ENCODE measurements around the gene ZNF577.
A peak's percentile ranks its signal among the peaks of the same experiment; 100 is the strongest.
"Not testable (repeated sequence)": the region's sequence is repeated elsewhere in the genome, so short reads cannot be mapped to it uniquely, and the experiment has no call there.

Gene ZNF577

GRCh38 chr19:51906108-51906507 lies 18.4 kb upstream of the ZNF577 start:
- 59% methylated on average over 9 of the region's 9 CpGs for WGBS
- peaks cover 22% of the 10 kb centered on the region for H3K36me3 ChIP-seq (ENCODE audit: insufficient read depth, low read length)
- H3K27ac ChIP-seq (ENCODE audit: low read depth, low read length) = peak overlapping the region; percentile 96
- not testable (repeated sequence) for H3K27me3 ChIP-seq (ENCODE audit: insufficient read depth, low read length)
- H3K9ac ChIP-seq (ENCODE audit: low read depth, low read length) = peak overlapping the region; percentile 82
- peaks cover 28% of the 10 kb centered on the region for H3K9me3 ChIP-seq (ENCODE audit: insufficient read depth, low read depth, low read length)
- H3K4me1 ChIP-seq (ENCODE audit: insufficient read depth, low read length) = peaks cover 42% of the 10 kb centered on the region
- H3K4me3 ChIP-seq (ENCODE audit: low read length) = peak overlapping the region; percentile 63

DNA sequence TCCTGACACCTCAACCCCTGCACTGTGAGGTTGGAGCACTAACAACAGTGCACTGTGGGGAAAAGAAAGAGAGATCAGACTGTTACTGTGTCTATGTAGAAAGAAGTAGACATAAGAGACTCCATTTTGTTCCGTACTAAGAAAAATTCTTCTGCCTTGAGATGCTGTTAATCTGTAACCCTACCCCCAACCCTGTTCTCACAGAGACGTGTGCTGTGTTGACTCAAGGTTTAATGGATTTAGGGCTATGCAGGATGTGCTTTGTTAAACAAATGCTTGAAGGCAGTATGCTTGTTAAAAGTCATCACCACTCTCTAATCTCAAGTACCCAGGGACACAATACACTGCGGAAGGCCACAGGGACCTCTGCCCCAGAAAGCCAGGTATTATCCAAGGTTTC lies 17.9 kb upstream of the ZNF577 start:
- Histone ChIP-seq H3K9me3 (ENCODE audit: insufficient read depth, low read depth, low read length) (peaks cover 29% of the 10 kb centered on the region), H3K27ac (ENCODE audit: low read depth, low read length) (peak overlapping the region; percentile 96), H3K36me3 (ENCODE audit: insufficient read depth, low read length) (peaks cover 26% of the 10 kb centered on the region), H3K9ac (ENCODE audit: low read depth, low read length) (peak overlapping the region; percentile 86), H3K4me1 (ENCODE audit: insufficient read depth, low read length) (peaks cover 42% of the 10 kb centered on the region), H3K4me3 (ENCODE audit: low read length) (peak overlapping the region; percentile 63)
- not testable (repeated sequence) for H3K27me3 ChIP-seq (ENCODE audit: insufficient read depth, low read length)
- 58% methylated on average over 2 of the region's 3 CpGs for WGBS

GRCh38 chr19:51905206-51905605 lies 17.5 kb upstream of the ZNF577 start:
- Histone ChIP-seq H3K36me3 (ENCODE audit: insufficient read depth, low read length) (peaks cover 31% of the 10 kb centered on the region), H3K4me3 (ENCODE audit: low read length) (peak overlapping the region; percentile 63), H3K9ac (ENCODE audit: low read depth, low read length) (peak overlapping the region; percentile 86), H3K4me1 (ENCODE audit: insufficient read depth, low read length) (peaks cover 41% of the 10 kb centered on the region), H3K27ac (ENCODE audit: low read depth, low read length) (peak overlapping the region; percentile 96), H3K9me3 (ENCODE audit: insufficient read depth, low read depth, low read length) (peaks cover 32% of the 10 kb centered on the region), H3K27me3 (ENCODE audit: insufficient read depth, low read length) (no peaks in the 10 kb centered on the region)
- WGBS = no CpG with 5 or more reads among the region's 3 CpGs

- peaks cover 37% of the 10 kb centered on the region for H3K36me3 ChIP-seq (ENCODE audit: insufficient read depth, low read length)
- H3K9ac ChIP-seq (ENCODE audit: low read depth, low read length) = peak within 1 kb of the TSS; percentile 86
- peaks cover 35% of the 10 kb centered on the region for H3K9me3 ChIP-seq (ENCODE audit: insufficient read depth, low read depth, low read length)
- WGBS = under 1% methylated on average over 43 of the region's 43 CpGs
- peaks cover 37% of the 10 kb centered on the region for H3K4me1 ChIP-seq (ENCODE audit: insufficient read depth, low read length)
- peak within 1 kb of the TSS; percentile 63 for H3K4me3 ChIP-seq (ENCODE audit: low read length)
- H3K27ac ChIP-seq (ENCODE audit: low read depth, low read length) = peak within 1 kb of the TSS; percentile 96
- H3K27me3 ChIP-seq (ENCODE audit: insufficient read depth, low read length) = no peaks in the 10 kb centered on the region
These were observed 16.8 kb upstream of the ZNF577 start, which contains the start of gene ZNF649 for GRCh38 chr19:51904331-51905165. ZNF649 (minus strand) TSS chr19:51905017; CDS start chr19:51900107, 4,910 bp downstream.

DNA sequence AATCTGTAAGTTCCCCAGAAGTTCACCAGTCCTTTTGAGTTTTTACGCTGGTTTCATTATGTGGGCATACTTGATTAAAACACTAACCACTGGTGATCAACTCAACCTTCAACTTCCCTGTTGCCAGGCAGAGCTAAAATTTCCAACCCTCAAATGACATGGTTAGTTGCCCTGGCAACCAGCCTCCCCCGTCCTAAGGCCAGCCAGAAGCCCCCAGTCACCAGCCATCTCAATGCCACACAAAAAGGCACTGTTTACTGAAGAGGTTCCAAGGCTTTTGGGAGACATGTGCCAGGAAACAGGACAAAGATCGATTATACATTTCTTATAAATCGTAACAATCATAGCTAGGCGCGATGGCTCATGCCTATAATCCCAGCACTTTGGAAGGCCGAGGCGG lies 15.4 kb upstream of the ZNF577 start:
- Histone ChIP-seq H3K27me3 (ENCODE audit: insufficient read depth, low read length) (no peaks in the 10 kb centered on the region), H3K4me3 (ENCODE audit: low read length) (peak overlapping the region; percentile 63), H3K4me1 (ENCODE audit: insufficient read depth, low read length) (peaks cover 29% of the 10 kb centered on the region), H3K27ac (ENCODE audit: low read depth, low read length) (peak overlapping the region; percentile 18; the same call in 1 of the 2 replicates), H3K9ac (ENCODE audit: low read depth, low read length) (peak overlapping the region; percentile 86), H3K9me3 (ENCODE audit: insufficient read depth, low read depth, low read length) (peaks cover 48% of the 10 kb centered on the region), H3K36me3 (ENCODE audit: insufficient read depth, low read length) (peaks cover 51% of the 10 kb centered on the region)
- WGBS = 79% methylated on average over 8 of the region's 8 CpGs

DNA sequence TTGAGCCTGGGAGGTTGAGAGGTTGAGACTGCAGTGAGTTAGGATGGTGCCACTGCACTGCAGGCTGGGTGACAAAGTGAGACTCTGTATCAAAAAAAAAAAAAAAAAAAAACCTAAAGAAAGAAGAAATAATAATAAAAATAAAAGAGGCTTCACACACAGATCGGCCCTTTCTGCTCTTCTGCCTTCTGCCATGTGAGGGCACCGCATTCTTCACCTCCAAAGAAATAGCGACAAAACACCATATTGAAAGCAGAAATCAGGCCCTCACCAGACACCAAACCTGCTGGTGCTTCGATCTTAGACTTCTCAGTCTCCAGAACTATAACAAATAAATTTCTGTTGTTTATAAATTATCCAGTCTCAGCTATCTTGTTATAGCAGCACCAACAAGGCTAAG lies 14.1 kb upstream of the ZNF577 start:
- H3K27me3 ChIP-seq (ENCODE audit: insufficient read depth, low read length) = no peaks in the 10 kb centered on the region
- peaks cover 64% of the 10 kb centered on the region for H3K36me3 ChIP-seq (ENCODE audit: insufficient read depth, low read length)
- H3K27ac ChIP-seq (ENCODE audit: low read depth, low read length) = 0 out of 2 replicates have a peak overlapping the region, but pooled peaks have one; percentile 20
- 95% methylated on average over 4 of the region's 4 CpGs for WGBS
- H3K4me1 ChIP-seq (ENCODE audit: insufficient read depth, low read length) = peaks cover 24% of the 10 kb centered on the region
- no peak overlapping the region for H3K9ac ChIP-seq (ENCODE audit: low read depth, low read length)
- peak overlapping the region; percentile 63 for H3K4me3 ChIP-seq (ENCODE audit: low read length)
- peaks cover 60% of the 10 kb centered on the region for H3K9me3 ChIP-seq (ENCODE audit: insufficient read depth, low read depth, low read length)

DNA sequence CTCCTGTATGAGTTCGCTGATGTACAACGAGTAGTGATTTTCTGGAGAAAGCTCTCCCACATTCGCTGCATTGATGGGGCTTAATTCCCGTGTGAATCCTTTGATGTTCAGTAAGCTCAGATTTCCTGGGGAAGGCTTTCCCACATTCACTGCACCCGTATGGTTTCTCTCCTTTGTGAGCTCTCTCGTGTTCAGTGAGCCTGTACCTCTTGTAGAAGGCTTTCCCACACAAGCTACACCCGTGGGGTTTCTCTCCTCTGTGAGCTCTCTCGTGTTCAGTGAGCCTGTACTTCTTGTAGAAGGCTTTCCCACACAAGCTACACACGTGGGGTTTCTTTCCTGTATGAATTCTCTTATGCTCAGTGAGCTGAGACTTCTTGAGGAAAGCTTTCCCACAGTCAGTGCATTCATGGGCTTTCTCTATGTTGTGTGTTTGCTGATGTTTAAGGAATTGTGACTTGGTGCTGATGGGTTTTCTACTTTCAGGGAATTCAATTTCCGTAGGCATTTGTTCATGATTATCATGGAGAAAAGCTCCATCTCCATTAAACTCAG lies 3.5 kb upstream of the ZNF577 start:
- no peaks in the 10 kb centered on the region for H3K27me3 ChIP-seq (ENCODE audit: insufficient read depth, low read length)
- no peak overlapping the region for H3K27ac ChIP-seq (ENCODE audit: low read depth, low read length)
- 0 out of 2 replicates have a peak overlapping the region, but pooled peaks have one; percentile 15 for H3K4me3 ChIP-seq (ENCODE audit: low read length)
- no peak overlapping the region for H3K9ac ChIP-seq (ENCODE audit: low read depth, low read length)
- H3K36me3 ChIP-seq (ENCODE audit: insufficient read depth, low read length) = peaks cover 89% of the 10 kb centered on the region
- WGBS = 95% methylated on average over 10 of the region's 10 CpGs
- H3K4me1 ChIP-seq (ENCODE audit: insufficient read depth, low read length) = peaks cover 11% of the 10 kb centered on the region; the same call in 1 of the 2 replicates
- peaks cover 86% of the 10 kb centered on the region for H3K9me3 ChIP-seq (ENCODE audit: insufficient read depth, low read depth, low read length)

DNA sequence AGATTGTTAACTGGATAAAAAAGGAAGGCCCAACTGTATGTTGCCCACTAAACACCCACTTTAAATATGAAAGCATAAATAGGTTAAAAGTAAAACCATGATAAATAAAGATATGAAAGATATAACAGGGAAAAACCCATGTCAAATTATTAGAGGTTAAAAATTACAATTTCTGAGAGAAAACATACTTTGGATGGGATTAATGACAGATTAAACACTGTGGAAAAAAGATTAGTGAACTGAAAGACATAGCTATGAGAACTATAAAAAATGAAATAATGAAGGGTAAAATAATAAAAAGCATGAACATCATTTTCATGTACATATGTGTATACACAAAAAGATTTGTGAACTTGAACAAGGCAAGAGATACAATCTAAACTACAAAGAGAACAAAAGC lies 2.2 kb upstream of the ZNF577 start:
- Histone ChIP-seq H3K4me3 (ENCODE audit: low read length) (no peak overlapping the region), H3K9ac (ENCODE audit: low read depth, low read length) (no peak overlapping the region), H3K9me3 (ENCODE audit: insufficient read depth, low read depth, low read length) (peaks cover 80% of the 10 kb centered on the region), H3K27ac (ENCODE audit: low read depth, low read length) (no peak overlapping the region), H3K36me3 (ENCODE audit: insufficient read depth, low read length) (peaks cover 83% of the 10 kb centered on the region), H3K27me3 (ENCODE audit: insufficient read depth, low read length) (no peaks in the 10 kb centered on the region), H3K4me1 (ENCODE audit: insufficient read depth, low read length) (peaks cover 11% of the 10 kb centered on the region; the same call in 1 of the 2 replicates)

DNA sequence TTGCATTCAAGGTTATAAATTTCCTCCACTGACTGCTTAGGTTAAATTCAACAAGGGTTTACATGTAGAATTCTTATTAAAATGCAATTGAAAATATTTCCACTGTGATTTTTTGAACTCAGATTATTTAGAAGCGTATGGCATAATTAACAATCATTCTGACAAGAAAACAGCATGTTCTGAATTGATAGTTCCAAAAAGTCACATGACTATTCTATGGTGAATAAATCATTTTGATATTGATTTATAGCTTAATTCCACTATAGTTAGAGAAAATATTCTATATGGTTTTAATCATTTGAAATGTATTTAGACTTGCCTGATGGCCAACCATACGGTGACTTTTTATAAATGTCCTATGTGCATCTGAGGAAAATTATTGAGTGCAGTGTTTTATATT lies 3.0 kb downstream of the ZNF577 start:
- Histone ChIP-seq H3K4me1 (ENCODE audit: insufficient read depth, low read length) (peaks cover 11% of the 10 kb centered on the region), H3K27ac (ENCODE audit: low read depth, low read length) (no peak overlapping the region), H3K4me3 (ENCODE audit: low read length) (no peak overlapping the region), H3K9ac (ENCODE audit: low read depth, low read length) (no peak overlapping the region), H3K36me3 (ENCODE audit: insufficient read depth, low read length) (peaks cover 75% of the 10 kb centered on the region), H3K9me3 (ENCODE audit: insufficient read depth, low read depth, low read length) (peaks cover 34% of the 10 kb centered on the region), H3K27me3 (ENCODE audit: insufficient read depth, low read length) (no peaks in the 10 kb centered on the region)
- 98% methylated on average over 1 of the region's 2 CpGs for WGBS

- Histone ChIP-seq H3K9me3 (ENCODE audit: insufficient read depth, low read depth, low read length) (peaks cover 41% of the 10 kb centered on the region), H3K4me3 (ENCODE audit: low read length) (no peak overlapping the region), H3K27me3 (ENCODE audit: insufficient read depth, low read length) (no peaks in the 10 kb centered on the region), H3K9ac (ENCODE audit: low read depth, low read length) (no peak overlapping the region), H3K4me1 (ENCODE audit: insufficient read depth, low read length) (no peaks in the 10 kb centered on the region; the same call in 1 of the 2 replicates), H3K27ac (ENCODE audit: low read depth, low read length) (no peak overlapping the region), H3K36me3 (ENCODE audit: insufficient read depth, low read length) (peaks cover 78% of the 10 kb centered on the region)
- 96% methylated on average over 3 of the region's 3 CpGs for WGBS
These were observed 5.2 kb downstream of the ZNF577 start for GRCh38 chr19:51882518-51882917.

- 97% methylated on average over 4 of the region's 4 CpGs for WGBS
- no peak overlapping the region for H3K27ac ChIP-seq (ENCODE audit: low read depth, low read length)
- peaks cover 94% of the 10 kb centered on the region for H3K36me3 ChIP-seq (ENCODE audit: insufficient read depth, low read length)
- peaks cover 96% of the 10 kb centered on the region for H3K9me3 ChIP-seq (ENCODE audit: insufficient read depth, low read depth, low read length)
- no peaks in the 10 kb centered on the region for H3K27me3 ChIP-seq (ENCODE audit: insufficient read depth, low read length)
- H3K9ac ChIP-seq (ENCODE audit: low read depth, low read length) = no peak overlapping the region
- no peaks in the 10 kb centered on the region for H3K4me1 ChIP-seq (ENCODE audit: insufficient read depth, low read length)
- H3K4me3 ChIP-seq (ENCODE audit: low read length) = no peak overlapping the region
These were observed 14.7 kb downstream of the ZNF577 start for GRCh38 chr19:51873097-51873496.

Measured in HUES64 (cell line).